GM11168 (cell line): ENCODE measurements around the gene SLC49A3.
"Not testable (repeated sequence)": the region's sequence is repeated elsewhere in the genome, so short reads cannot be mapped to it uniquely, and the experiment has no call there.

Source experiments
- in situ Hi-C: fragments of 300-500 bp; cut with MboI; formaldehyde crosslinking; loops from one replicate; pipeline ENCODE4 v1.12.0; 2022; ENCODE audit warnings: low sequenced_read_pairs; ENCODE audit not compliant: unreplicated experiment

SLC49A3 gene

GRCh38 chr4:656436-657337 lies 32.3 kb downstream of the SLC49A3 start:
- in situ Hi-C loops = no loop called here

DNA sequence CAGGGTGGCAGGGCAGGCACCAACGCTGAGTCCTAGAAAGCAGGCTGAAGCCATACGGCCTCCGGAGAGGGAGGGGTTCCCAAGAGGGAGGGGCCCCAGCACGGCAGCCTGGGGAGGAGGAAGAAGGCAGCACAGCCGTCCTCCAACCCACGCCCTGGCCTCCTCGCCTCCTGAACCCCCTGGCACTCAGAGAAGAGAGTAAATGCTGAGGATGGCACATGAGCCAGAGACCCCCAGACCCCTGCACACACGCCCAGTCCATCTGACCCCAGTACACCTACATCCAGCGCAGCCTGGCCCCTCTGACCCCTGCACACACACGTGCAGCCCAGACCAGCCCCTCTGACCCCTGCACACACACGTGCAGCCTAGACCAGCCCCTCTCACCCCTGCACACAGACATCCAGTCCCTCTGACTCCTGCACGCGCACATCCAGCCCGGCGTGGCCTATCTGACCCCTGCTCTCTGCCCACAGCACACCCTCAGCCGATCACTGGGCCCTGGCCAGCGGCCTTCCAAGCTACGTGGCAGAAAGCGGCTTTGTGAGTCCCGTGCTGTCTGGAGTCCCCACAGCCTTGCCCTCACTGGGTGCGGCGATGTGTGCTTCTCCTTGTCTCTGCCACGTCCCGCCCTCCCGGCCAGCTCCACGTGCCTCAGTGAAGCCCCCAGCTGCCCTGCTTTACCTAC lies 33.3 kb downstream of the SLC49A3 start:
- in situ Hi-C loops = no loop called here

DNA sequence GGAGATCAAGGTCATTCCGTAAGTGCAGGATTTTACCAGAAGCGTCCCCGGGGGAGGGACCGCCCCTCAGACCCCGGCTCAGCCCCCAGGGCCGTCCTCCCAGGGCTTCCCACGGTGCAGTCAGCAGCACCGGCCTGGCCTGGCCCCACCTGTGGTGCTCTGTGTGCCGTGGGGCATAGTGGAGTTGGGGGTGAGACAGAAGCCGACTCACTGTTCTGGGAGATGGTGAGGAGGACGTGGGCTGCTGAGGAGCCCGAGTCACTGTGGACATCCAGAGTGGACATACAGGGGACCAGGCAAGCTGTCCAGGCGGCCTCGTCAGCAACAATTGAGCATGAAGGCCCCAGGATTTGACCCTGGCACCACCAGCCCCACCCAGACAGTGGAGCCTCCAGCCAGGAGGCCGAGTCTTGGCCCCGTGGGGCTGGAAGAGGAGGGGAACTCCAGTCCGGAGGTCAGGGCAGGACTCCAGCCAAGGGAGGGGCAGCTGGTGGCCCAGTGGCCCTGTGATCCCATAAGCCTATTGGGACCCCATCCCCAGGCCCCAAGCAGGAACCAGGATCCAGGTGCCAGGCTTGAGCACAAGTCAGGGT lies 34.0 kb downstream of the SLC49A3 start:
- in situ Hi-C loops = no loop called here

- in situ Hi-C loops = no loop called here
Observed at GRCh38 chr4:654503-654845, 34.5 kb downstream of the SLC49A3 start.

DNA sequence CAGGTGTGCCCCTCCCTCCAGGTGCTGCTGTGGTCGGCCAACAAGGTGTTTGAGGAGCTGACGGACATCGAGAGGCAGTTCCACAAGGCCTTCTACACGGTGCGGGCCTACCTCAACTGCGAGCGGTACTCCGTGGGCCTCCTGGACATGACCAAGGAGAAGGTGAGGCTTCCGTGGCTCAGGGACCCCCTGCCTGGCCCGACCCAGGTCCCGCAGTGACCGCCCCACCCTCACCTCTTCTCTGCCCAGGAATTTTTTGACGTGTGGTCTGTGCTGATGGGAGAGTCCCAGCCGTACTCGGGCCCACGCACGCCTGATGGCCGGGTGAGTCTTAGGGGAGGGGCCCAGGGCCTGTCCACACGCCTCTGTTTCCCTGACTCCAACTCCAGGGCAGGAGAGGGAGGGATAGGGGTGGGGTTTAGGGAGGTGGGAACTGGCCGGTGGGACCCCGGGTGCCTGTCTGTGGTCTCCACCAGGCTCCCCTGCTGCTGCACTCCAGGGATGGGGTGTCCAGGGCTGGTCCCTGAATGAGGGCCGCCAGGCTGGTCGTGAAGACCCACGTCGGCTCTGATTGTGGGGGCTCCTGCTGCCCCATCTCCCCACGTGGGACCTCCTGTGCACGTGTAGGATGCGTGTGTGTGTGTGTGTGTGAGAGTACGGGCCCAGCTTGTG lies 35.0 kb downstream of the SLC49A3 start:
- in situ Hi-C loops = no loop called here

DNA sequence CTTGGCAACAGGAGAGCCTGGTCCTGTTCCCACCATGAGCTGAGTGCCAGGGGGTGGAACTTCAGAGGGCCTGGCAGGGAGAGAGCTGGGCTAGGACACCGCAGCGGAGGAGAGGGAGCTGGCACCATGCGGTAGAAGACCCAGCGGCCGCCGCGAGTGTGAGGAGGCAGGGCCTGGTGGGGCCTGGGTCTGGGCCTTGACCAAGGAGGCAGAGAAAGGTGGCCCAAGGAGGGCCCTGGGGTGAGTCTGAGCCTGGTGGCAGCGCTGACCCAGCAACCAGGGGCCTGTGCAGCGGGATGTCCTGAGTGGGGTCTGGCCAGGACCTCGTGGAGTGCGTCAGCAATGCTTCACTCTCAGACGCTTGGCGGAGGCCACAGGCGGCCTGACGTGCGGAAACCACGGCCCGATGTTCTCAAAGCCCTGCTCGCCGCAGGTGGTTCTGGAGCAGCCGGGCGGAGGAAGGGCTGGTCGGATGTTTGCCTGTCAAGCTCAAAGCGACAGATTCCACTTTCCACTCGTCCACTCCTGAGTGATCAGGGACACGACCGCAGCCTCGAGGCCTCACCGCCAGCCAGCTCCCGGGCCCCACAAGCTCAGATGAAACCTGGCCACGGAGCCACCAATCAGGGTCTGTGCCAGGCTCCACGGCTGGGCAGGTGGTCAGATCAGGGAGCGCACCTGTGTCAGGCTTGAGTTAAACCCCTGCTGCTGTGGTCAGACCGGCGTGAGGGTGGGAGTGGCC lies 35.7 kb downstream of the SLC49A3 start:
- in situ Hi-C loops = no loop called here

- in situ Hi-C loops = no loop called here
Observed at GRCh38 chr4:651884-652642, 36.9 kb downstream of the SLC49A3 start.

- in situ Hi-C loops = no loop called here
Observed at GRCh38 chr4:650951-651883, 37.7 kb downstream of the SLC49A3 start.

GRCh38 chr4:650461-650860 lies 38.5 kb downstream of the SLC49A3 start:
- in situ Hi-C loops = no loop called here

- in situ Hi-C loops = no loop called here
Observed at GRCh38 chr4:649751-650310, 39.1 kb downstream of the SLC49A3 start.

DNA sequence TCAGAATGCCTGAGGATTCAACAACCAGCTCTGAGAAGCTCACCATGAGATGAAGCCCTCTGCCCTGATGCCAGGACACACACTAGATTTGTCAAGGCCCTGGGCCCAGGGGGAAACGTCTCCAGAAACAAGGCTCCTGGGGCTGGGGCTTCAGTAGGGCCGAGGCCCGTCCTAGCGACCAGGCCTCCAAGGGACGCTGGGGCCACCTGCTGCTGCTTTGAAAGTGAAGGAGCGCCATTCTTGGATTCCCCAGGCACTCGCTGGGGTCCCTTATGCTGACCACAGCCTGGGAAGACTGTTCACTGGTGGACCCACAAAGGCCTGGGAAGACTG lies 39.7 kb downstream of the SLC49A3 start:
- in situ Hi-C loops = no loop called here

GRCh38 chr4:648579-649292 lies 40.2 kb downstream of the SLC49A3 start:
- in situ Hi-C loops = no loop called here

DNA sequence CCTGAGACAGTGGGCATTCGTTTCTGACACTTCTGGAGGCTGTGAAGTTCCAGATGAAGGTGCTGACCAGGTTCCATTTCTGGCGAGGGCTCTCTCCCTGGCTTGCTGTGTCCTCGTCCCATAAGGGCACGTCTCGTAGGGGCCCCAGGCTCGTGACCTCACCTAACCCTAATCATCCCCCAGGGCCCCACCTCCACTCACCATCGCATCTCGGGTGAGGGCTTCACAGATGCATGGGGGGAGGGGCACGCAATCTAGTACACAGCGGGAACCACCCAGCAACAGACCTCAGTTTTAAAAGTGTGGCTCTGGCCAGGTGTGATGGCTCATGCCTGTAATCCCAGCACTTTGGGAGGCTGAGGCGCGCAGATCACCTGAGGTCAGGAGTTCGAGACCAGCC lies 41.5 kb downstream of the SLC49A3 start:
- in situ Hi-C loops = no loop called here

GRCh38 chr4:646460-646859 lies 42.5 kb downstream of the SLC49A3 start:
- in situ Hi-C loops = no loop called here

DNA sequence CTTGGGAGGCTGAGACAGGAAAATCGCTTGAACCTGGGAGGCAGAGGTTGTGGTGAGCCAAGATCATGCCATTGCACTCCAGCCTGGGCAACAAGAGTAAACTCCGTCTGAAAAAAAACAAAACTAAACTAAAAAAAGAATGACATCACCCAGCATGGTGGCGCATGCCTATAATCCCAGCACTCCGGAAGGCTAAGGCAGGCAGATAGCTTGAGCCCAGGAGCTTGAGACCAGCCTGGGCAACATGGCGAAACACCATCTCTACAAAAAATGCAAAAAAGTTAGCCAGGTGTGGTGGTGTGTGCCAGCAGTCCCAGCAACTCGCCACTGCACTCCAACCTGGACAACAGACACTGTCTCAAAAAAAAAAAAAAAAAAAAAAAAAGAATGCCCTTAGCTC lies 46.6 kb downstream of the SLC49A3 start:
- in situ Hi-C loops = not testable (repeated sequence)

DNA sequence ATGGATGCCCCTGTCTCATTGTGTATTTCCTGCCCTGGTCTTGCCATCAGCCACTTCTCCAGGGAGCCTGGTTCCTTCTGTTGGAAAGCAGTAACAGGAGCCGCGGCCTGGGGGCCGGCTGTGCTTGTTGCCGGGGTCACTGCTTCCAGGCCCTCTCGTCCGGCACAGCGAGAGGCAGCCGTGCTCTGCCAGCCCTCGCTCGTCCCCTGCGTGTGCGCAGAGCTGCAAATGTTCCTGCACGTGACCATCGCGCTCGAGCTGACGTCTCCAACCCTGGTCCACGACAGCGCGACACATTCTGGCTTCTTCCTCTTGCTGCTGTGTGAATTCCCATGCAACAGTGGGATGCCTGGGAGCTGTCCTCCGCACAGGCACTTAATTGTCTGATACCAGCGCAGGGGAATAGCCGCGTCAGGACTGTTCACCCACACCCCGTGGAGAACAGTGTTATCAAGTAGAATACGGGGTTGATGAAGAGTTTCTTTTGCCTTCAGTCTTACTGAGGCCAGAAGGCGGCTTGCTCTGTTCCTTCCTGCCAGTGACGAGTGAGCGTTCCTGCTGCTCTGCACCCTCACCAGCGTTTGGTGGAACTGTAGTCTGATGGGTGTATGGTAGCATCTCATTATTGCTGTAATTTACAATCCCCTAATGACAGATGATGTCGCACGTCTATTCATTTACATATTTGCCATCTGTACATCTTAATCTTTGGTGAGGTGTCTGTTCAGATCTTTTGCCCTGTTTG lies 51.2 kb downstream of the SLC49A3 start:
- in situ Hi-C loops = no loop called here

- in situ Hi-C loops = no loop called here
Observed at GRCh38 chr4:636628-637159, 52.3 kb downstream of the SLC49A3 start.
